ENCODE data around the gene IER3. TPM values are rescaled to one million over a fixed set of nuclear protein-coding genes. Genes with fewer than 3 reads are reported as not detected.

The IER3 gene
- total and polyA plus RNA-seq, 9 donors, result 9.7 to 221 (median 20.6) TPM

DNA sequence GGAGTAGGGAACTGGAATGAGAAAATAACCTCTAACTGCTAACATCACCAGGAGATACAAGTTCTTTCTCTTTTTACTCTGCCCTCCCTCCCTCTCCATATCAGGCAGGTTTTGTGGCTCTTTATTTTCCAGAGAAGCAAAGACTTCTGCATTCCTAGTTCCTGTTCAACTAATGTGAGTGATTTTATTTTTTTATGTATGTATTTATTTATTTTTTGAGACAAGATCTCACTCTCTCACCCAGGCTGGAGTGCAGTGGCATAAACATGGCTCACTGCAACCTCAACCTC, 6.0 kb upstream of the IER3 start:
- Histone ChIP-seq H3K4me1 (ENCODE audit: insufficient read depth) (peaks cover 18% of the 10 kb centered on the region), H3K27me3 (no peaks in the 10 kb centered on the region), H3K9me3 (no peaks in the 10 kb centered on the region), H3K36me3 (no peaks in the 10 kb centered on the region), H3K4me3 (no peak overlapping the region), H3K27ac (no peak overlapping the region)
- intact Hi-C loops (cut with DNase I), result loop anchor here in 1 of 4 donors (5.0 kb wide), 1 partner anchor 62 kb away; no protein-coding TSS in a partner anchor
- no peak for DNase-seq
- TF ChIP-seq EP300 (IDR thresholded peaks at IDR 0.05) (no peak), POLR2A (IDR thresholded peaks at IDR 0.05) (no peak), CTCF (IDR thresholded peaks at IDR 0.05) (no peak)

DNA sequence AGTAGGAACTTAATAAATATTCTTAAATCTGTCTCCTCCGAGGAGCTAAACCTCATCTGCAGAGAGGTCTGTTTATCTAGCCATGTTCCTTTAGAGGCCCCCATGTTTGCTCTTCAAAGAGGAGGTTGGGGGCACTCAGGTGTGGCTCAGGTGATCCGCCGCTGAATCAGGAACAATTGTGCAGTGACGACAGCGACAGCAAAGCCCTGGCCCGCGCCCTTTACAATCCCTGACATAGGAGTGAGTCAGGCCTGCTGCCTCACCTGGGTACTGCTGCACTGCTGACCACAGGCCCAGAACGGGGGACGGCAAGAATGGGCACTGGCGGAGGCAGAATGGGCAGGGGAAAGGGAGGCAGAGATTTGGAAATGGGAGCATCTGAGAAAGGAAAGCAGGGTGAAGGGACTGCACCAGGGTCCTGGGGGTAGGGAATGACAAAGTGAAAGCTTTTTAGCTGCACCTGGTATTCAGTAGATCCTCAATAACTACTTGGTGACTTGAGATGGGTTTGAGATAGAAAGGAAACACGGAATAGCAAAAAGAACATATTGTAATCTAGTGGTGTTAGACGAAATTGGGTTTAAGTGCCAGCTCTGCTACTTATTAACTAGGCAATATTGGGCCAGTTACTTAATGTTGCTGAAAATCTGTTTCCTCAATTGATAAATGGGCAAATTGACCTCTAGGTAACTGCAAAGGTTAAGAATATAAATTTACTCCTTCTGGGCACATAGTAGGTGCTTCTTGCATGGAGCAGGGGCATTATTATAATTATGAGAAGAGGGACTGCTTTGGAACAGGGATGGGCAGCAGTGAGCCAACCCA, 5.4 kb upstream of the IER3 start:
- Histone ChIP-seq H3K27ac (no peak overlapping the region), H3K4me1 (ENCODE audit: insufficient read depth) (peaks cover 18% of the 10 kb centered on the region)
- intact Hi-C loops (cut with DNase I), result loop anchor here (5.0 to 10.0 kb wide), 4 partner anchors 63 to 325 kb away; partner anchors contain the start of gene DDR1 (in 2 of the 4)

GRCh38 chr6:30748851-30749540, 4.6 kb upstream of the IER3 start:
- H3K4me3 ChIP-seq, result no peak overlapping the region
- intact Hi-C loops (cut with DNase I), result loop anchor here (10.0 kb wide), 3 partner anchors 76 to 326 kb away; partner anchors contain the start of gene DDR1 (in 2 of the 4)
- no peaks in the 10 kb centered on the region for H3K27me3 ChIP-seq
- H3K27ac ChIP-seq, result no peak overlapping the region
- TF ChIP-seq EP300 (IDR thresholded peaks at IDR 0.05), result no peak
- TF ChIP-seq CTCF (IDR thresholded peaks at IDR 0.05), result no peak
- TF ChIP-seq POLR2A (IDR thresholded peaks at IDR 0.05), result no peak
- no peak for DNase-seq
- H3K36me3 ChIP-seq, result no peaks in the 10 kb centered on the region
- no peaks in the 10 kb centered on the region for H3K9me3 ChIP-seq
- WGBS, 3 donors, result 55 to 64% (median 55%) methylated on average over 8 of the region's 8 CpGs
- H3K4me1 ChIP-seq (ENCODE audit: insufficient read depth), result peaks cover 18% of the 10 kb centered on the region

More for the DNA sequence above, 5.4 kb upstream of the IER3 start:
- DNase-seq, result no peak
- H3K27me3 ChIP-seq, result no peaks in the 10 kb centered on the region
- WGBS, 3 donors, result 88 to 90% (median 88%) methylated on average over 11 to 12 of the region's 12 CpGs
- no peak overlapping the region for H3K4me3 ChIP-seq
- H3K9me3 ChIP-seq, result no peaks in the 10 kb centered on the region
- TF ChIP-seq CTCF (IDR thresholded peaks at IDR 0.05) (no peak), POLR2A (IDR thresholded peaks at IDR 0.05) (no peak), EP300 (IDR thresholded peaks at IDR 0.05) (no peak)
- H3K36me3 ChIP-seq, result no peaks in the 10 kb centered on the region

DNA sequence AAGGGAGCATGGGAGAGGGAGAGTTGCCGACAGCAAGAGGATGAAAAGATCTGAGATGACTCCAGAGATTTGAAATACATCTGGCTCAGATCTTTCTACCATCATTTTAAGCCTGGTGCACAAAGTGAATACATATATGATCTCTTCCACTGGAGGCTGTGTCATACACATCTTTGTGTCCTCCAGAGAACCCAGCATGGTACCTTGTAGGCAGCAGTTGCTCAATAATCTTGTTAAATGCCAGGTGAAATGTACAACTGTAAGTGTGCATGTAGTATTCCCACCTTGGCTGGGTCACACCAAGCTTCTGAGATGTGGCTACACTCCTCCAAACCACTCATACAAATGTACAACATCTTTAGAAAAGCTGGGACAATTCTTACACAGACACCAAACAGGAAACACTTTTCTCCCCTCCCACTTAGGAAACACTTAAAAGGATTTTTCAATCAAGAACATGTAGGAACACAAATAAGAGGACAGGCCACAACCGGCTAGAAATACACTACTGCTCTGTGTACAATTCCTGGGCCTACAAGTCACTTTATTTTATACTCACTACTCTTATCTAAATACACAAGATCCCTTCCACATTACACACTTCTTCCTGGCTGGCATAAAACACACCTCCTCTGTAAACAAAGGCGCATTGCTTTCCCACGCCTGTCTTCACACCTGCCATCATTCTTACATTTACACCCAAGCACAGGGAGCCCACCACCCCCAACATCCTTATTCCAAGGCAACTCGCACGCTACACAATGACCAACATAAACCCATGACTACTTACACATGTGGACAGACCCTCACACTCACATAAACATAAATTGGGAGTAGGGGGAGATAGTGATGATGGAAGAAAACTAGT, 3.8 kb upstream of the IER3 start:
- no peaks in the 10 kb centered on the region for H3K9me3 ChIP-seq
- DNase-seq, result no peak
- WGBS, 3 donors, result 73 to 79% (median 79%) methylated on average over 6 of the region's 6 CpGs
- no peak overlapping the region for H3K27ac ChIP-seq
- H3K4me1 ChIP-seq (ENCODE audit: insufficient read depth), result peaks cover 17% of the 10 kb centered on the region
- H3K4me3 ChIP-seq, result no peak overlapping the region
- TF ChIP-seq EP300 (IDR thresholded peaks at IDR 0.05), result no peak
- TF ChIP-seq POLR2A (IDR thresholded peaks at IDR 0.05), result no peak
- TF ChIP-seq CTCF (IDR thresholded peaks at IDR 0.05), result no peak
- H3K27me3 ChIP-seq, result no peaks in the 10 kb centered on the region
- intact Hi-C loops (cut with DNase I), result loop anchor here (10.0 kb wide), 3 partner anchors 77 to 327 kb away; partner anchors contain the start of gene DDR1 (in 2 of the 4)
- no peaks in the 10 kb centered on the region for H3K36me3 ChIP-seq

Measured in ovary (tissue), 9 donors.